HEK293T (cell line): ENCODE measurements around the gene FAM124A.

Source experiments
- CTCF ChIA-PET: fragments of 350-600 bp; formaldehyde crosslinking; extraction: SDS; loops from one replicate; lab custom pipeline; 2021; ENCODE audit warnings: antibody characterized with exemption, inconsistent platforms; lab: Yijun Ruan, JAX
- POLR2A ChIA-PET: fragments of 350-600 bp; formaldehyde crosslinking; extraction: SDS; loops from one replicate; lab custom pipeline; 2020; ENCODE audit warnings: antibody characterized with exemption, inconsistent platforms; lab: Yijun Ruan, JAX
- DNase-seq: peaks from one replicate; pipeline ENCODE4 v3.0.0; 2012; ENCODE audit warnings: mixed read lengths; ENCODE audit errors: extremely low spot score
- ARNT ChIP-seq: fragments of 450-650 bp; IDR thresholded peaks from 2 replicates; pipeline ENCODE4 v1.6.1; 2017; ENCODE audit warnings: mild to moderate bottlenecking
- BHLHE40 ChIP-seq: fragments of 450-650 bp; IDR thresholded peaks from 2 replicates; pipeline ENCODE4 v1.6.1; 2016; ENCODE audit warnings: mild to moderate bottlenecking, moderate library complexity, borderline replicate concordance
- CTBP1 ChIP-seq: fragments of 450-650 bp; IDR thresholded peaks from 2 replicates; pipeline ENCODE4 v1.6.1; 2016; ENCODE audit warnings: borderline replicate concordance
- ELF4 ChIP-seq: fragments of 450-650 bp; IDR thresholded peaks from 2 replicates; pipeline ENCODE4 v1.6.1; 2017; ENCODE audit warnings: antibody characterized with exemption
- FOXA1 ChIP-seq: fragments of 450-650 bp; IDR thresholded peaks from 2 replicates; pipeline ENCODE4 v1.6.1; 2016; ENCODE audit warnings: mild to moderate bottlenecking
- FOXK2 ChIP-seq: fragments of 450-650 bp; IDR thresholded peaks from 2 replicates; pipeline ENCODE4 v1.6.1; 2016; ENCODE audit warnings: mild to moderate bottlenecking
- FOXM1 ChIP-seq: fragments of 450-650 bp; IDR thresholded peaks from 2 replicates; pipeline ENCODE4 v1.6.1; 2017; ENCODE audit warnings: mild to moderate bottlenecking, borderline replicate concordance
- HDGF ChIP-seq: fragments of 450-650 bp; IDR thresholded peaks from 2 replicates; pipeline ENCODE4 v1.6.1; 2017; ENCODE audit warnings: antibody characterized with exemption, borderline replicate concordance
- L3MBTL2 ChIP-seq: fragments of 450-650 bp; conservative IDR thresholded peaks from 2 replicates; pipeline ENCODE4 v1.6.1; 2016; ENCODE audit warnings: mild to moderate bottlenecking
- LEF1 ChIP-seq: fragments of 450-650 bp; IDR thresholded peaks from 2 replicates; pipeline ENCODE4 v1.6.1; 2017; ENCODE audit warnings: mild to moderate bottlenecking, borderline replicate concordance
- NFRKB ChIP-seq: fragments of 450-650 bp; IDR thresholded peaks from 2 replicates; pipeline ENCODE4 v1.6.1; 2016; ENCODE audit warnings: mild to moderate bottlenecking, moderate library complexity
- SP1 ChIP-seq: fragments of 450-650 bp; IDR thresholded peaks from 2 replicates; pipeline ENCODE4 v1.6.1; 2017
- SUZ12 ChIP-seq: fragments of 450-650 bp; IDR thresholded peaks from 2 replicates; pipeline ENCODE4 v1.6.1; 2016; ENCODE audit warnings: mild to moderate bottlenecking
- TARDBP ChIP-seq: fragments of 450-650 bp; IDR thresholded peaks from 2 replicates; pipeline ENCODE4 v1.6.1; 2016
- ZNF384 ChIP-seq: fragments of 450-650 bp; IDR thresholded peaks from 2 replicates; pipeline ENCODE4 v1.6.1; 2016
- TF ChIP-seq, protein P1 (sequence below): fragments of 450-650 bp; IDR thresholded peaks from 2 replicates; pipeline ENCODE4 v1.6.1; 2016

The FAM124A gene

DNA sequence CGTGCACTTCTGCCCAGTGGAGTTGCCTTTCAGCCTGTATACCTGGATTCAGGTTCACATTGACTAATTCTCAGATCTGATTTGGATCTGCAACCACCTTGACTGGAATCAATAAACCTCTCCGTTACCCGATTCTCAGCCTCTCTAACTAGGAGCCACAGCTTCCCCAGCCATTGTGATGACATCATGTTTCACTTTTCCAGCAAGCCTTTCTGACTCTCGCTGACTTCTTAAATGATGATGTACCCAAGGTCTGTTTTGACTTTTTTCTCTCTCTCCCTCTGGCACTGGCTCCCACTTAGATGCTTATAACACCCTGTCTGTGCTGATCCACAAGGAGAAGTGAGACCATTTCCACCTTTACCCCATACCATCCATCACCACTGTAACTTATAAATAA is 13.5 kb upstream of the FAM124A start:
- ChIA-PET POLR2A (no interaction called here), CTCF (no interaction called here)
- no peak for TF ChIP-seq ELF4
- TF ChIP-seq TARDBP = no peak
- TF ChIP-seq, protein P1, sequence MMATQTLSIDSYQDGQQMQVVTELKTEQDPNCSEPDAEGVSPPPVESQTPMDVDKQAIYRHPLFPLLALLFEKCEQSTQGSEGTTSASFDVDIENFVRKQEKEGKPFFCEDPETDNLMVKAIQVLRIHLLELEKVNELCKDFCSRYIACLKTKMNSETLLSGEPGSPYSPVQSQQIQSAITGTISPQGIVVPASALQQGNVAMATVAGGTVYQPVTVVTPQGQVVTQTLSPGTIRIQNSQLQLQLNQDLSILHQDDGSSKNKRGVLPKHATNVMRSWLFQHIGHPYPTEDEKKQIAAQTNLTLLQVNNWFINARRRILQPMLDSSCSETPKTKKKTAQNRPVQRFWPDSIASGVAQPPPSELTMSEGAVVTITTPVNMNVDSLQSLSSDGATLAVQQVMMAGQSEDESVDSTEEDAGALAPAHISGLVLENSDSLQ = no peak
- TF ChIP-seq CTBP1 = no peak
- no peak for DNase-seq

DNA sequence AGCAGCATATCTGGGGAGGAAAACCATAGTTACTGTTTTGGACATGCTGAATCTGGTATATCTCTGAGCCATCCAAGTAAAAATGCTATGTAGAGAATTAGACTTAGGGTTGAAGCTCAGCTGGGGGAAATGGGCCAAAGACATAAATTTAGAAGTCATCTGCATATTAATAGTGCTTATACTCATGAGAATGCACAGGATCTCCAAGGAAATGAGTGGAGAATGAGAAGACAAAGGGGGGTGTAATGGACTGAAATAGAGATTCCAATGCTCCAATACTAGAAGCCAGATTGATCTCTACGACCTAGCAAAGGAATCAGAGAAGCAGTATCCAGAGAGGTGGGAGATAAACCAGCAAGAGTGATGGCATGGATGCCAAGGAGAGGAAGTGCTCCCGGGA is 10.3 kb upstream of the FAM124A start:
- TF ChIP-seq CTBP1 (no peak), NFRKB (no peak)
- ChIA-PET CTCF (no interaction called here), POLR2A (no interaction called here)
- no peak for DNase-seq

DNA sequence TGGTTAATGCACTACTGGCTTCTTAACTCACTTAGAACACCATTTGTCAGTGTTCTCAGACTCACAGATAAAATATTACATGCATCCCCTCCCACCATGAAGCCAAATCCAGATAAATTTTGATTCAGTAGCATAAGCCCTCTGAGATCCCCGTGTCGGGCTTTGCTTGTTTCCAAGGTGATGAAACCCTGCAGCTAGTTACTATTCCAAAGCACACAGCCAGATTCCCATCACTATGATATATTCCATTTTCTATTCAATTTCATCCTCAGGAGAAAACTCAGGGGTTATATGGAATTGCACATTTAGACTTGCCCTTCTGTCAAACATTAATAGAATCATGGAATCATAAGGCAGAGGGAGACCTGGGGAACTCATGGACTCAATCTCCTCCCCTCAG is 9.4 kb upstream of the FAM124A start:
- DNase-seq = no peak
- CTCF ChIA-PET = no interaction called here
- TF ChIP-seq SP1 (no peak), HDGF (no peak), TARDBP (no peak), L3MBTL2 (no peak), SUZ12 (no peak), ELF4 (no peak), BHLHE40 (no peak), ZNF384 (no peak), NFRKB (no peak), FOXK2 (no peak), FOXM1 (no peak), FOXA1 (no peak), LEF1 (no peak), CTBP1 (no peak), ARNT (no peak)
- TF ChIP-seq, protein P1 = no peak
- POLR2A ChIA-PET = no interaction called here

DNA sequence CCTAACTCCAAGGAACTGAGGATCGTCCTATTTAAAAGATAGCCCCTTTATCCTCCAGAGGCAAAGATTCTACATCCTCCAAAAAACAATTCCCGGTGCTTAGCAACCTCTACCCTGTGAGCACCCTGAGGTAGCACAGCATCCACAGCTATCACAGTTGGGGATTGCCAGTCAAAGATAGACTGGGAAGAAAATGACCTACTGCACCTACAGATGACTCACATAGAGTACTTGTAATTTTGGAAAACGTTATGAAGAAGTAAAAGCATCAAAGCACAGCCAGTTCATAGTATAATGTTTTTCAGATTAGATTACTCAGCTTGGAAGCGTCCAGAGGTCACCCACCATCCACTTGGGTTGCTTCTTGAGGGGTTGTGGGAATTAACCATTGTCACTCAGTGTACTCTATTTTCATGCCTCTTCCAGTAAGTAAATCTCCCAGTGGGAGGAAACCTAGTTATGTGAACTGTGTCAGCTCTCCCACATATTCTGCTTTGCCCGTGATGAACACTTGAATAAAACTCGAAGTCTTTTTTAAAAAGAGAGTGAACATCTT is 8.9 kb upstream of the FAM124A start:
- CTCF ChIA-PET = no interaction called here
- POLR2A ChIA-PET = no interaction called here
- DNase-seq = no peak
- TF ChIP-seq TARDBP = no peak
- no peak for TF ChIP-seq ARNT
- no peak for TF ChIP-seq FOXM1
- TF ChIP-seq ELF4 = no peak
- no peak for TF ChIP-seq LEF1
- no peak for TF ChIP-seq ZNF384
- TF ChIP-seq SP1 = no peak
- TF ChIP-seq NFRKB = no peak
- TF ChIP-seq, protein P1 = no peak
- no peak for TF ChIP-seq BHLHE40
- no peak for TF ChIP-seq FOXA1
- no peak for TF ChIP-seq L3MBTL2
- TF ChIP-seq HDGF = no peak
- TF ChIP-seq FOXK2 = no peak
- no peak for TF ChIP-seq SUZ12
- no peak for TF ChIP-seq CTBP1

DNA sequence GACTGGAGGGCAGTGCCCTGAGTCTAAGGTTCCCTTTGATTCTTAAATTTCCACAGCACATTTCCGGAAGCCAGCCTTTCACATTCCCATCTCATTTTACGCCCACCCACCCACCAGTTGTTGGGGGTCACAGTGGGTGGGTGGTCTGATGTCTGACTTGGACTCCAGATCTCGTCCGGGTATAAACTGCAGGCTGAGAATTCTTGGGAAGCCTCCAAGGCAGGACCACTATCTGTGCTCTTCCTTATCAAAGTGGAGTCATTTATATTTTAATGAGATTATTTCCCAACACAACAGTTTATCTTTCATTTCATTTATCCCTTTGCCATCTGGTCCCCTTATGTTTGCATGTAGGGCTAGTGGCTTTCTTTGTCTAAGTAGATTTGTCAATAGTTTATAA is 3.6 kb upstream of the FAM124A start:
- CTCF ChIA-PET = no interaction called here
- no peak for TF ChIP-seq FOXK2
- no peak for TF ChIP-seq BHLHE40
- TF ChIP-seq SP1 = no peak
- no peak for TF ChIP-seq CTBP1
- TF ChIP-seq LEF1 = no peak
- no peak for TF ChIP-seq SUZ12
- TF ChIP-seq FOXA1 = no peak
- TF ChIP-seq, protein P1 = no peak
- no peak for TF ChIP-seq L3MBTL2
- no peak for TF ChIP-seq ELF4
- no peak for TF ChIP-seq NFRKB
- TF ChIP-seq FOXM1 = no peak
- TF ChIP-seq ZNF384 = no peak
- POLR2A ChIA-PET = no interaction called here
- DNase-seq = no peak

DNA sequence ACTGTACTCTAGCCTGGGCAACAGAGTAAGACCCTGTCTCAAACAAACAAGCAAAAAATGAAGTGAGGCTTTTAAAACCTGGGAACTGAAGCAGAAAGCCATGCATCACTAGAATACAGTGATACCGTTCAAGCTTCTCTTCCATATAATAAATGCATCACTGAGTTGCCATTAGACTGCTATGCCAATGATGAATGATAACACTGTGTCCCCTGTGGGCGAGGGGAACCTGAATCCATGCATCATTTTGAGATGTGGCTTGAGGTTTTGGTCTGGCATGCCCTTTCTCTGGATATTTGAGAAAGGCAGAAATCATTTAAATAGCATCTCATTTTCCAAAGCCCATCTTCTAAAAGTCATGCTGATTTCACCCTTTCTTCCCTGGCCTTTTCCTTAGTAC is 1.5 kb upstream of the FAM124A start:
- POLR2A ChIA-PET = no interaction called here
- CTCF ChIA-PET = no interaction called here
- no peak for DNase-seq
- TF ChIP-seq, protein P1 = no peak
- TF ChIP-seq FOXA1 (no peak), BHLHE40 (no peak), L3MBTL2 (no peak), ZNF384 (no peak), SUZ12 (no peak), HDGF (no peak), ARNT (no peak), TARDBP (no peak), SP1 (no peak), FOXM1 (no peak), ELF4 (no peak), NFRKB (no peak)
